SU-DHL-6 (cell line): ENCODE measurements around the gene DRC7.
A peak's percentile ranks its signal among the peaks of the same experiment; 100 is the strongest.

ENCODE experiments used
- H2AFZ ChIP-seq: fragments of 200-600 bp; sonication (generic); 2 replicates; pipeline ENCODE4 v1.6.1; 2014; ENCODE audit warnings: low read depth, mild to moderate bottlenecking, moderate library complexity, mixed read lengths, antibody characterized with exemption, low read length; ENCODE audit not compliant: severe bottlenecking
- H3F3A ChIP-seq: fragments of 200-600 bp; shearing (Covaris generic); 2 replicates; pipeline ENCODE4 v1.6.0; 2016; ENCODE audit warnings: antibody characterized with exemption, mild to moderate bottlenecking; ENCODE audit not compliant: insufficient read depth
- H3K27ac ChIP-seq: fragments of 200-600 bp; sonication (generic); 2 replicates; pipeline ENCODE4 v1.5.1; 2016; ENCODE audit warnings: low read depth, mild to moderate bottlenecking, low read length, moderate library complexity, mixed read lengths
- H3K27me3 ChIP-seq: fragments of 200-600 bp; sonication (generic), shearing (Covaris generic); 2 replicates; pipeline ENCODE4 v1.6.0; 2014; ENCODE audit warnings: mild to moderate bottlenecking, low read length
- H3K36me3 ChIP-seq: fragments of 200-600 bp; sonication (generic); 2 replicates; pipeline ENCODE4 v1.6.1; 2014; ENCODE audit warnings: mild to moderate bottlenecking, low read length, mixed read lengths
- H3K4me2 ChIP-seq: fragments of 300-600, 200-600 bp; shearing (Covaris generic), sonication (generic); 2 replicates; pipeline ENCODE4 v1.6.0; 2014; ENCODE audit warnings: low read length, low read depth, mild to moderate bottlenecking; ENCODE audit not compliant: poor library complexity, severe bottlenecking
- H3K4me3 ChIP-seq: fragments of 200-600 bp; sonication (generic); 2 replicates; pipeline ENCODE4 v1.5.1; 2014; ENCODE audit warnings: antibody characterized with exemption, low read length, mild to moderate bottlenecking, mixed read lengths; ENCODE audit not compliant: insufficient read depth, poor library complexity, severe bottlenecking
- H3K79me2 ChIP-seq: fragments of 200-600 bp; sonication (generic); 2 replicates; pipeline ENCODE4 v1.6.1; 2014; ENCODE audit warnings: mild to moderate bottlenecking, low read length, moderate library complexity; ENCODE audit not compliant: insufficient read depth
- H3K9ac ChIP-seq: fragments of 200-600 bp; sonication (generic); 2 replicates; pipeline ENCODE4 v1.7.0; 2014; ENCODE audit warnings: mild to moderate bottlenecking, low read length
- H3K9me2 ChIP-seq: fragments of 200-600 bp; sonication (generic); replicated peaks from 2 replicates; pipeline ENCODE4 v1.6.1; 2014; ENCODE audit warnings: low read length; ENCODE audit not compliant: insufficient read depth
- H3K9me3 ChIP-seq: fragments of 200-600 bp; sonication (generic); 2 replicates; pipeline ENCODE4 v1.6.1; 2014; ENCODE audit warnings: low read length, mixed read lengths; ENCODE audit not compliant: insufficient read depth
- H4K20me1 ChIP-seq: fragments of 200-600 bp; sonication (generic); 2 replicates; pipeline ENCODE4 v1.6.1; 2014; ENCODE audit warnings: low read depth, mild to moderate bottlenecking, antibody characterized with exemption, low read length, moderate library complexity, mixed read lengths
- EZH2phosphoT487 ChIP-seq: fragments of 200-600 bp; sonication (generic), shearing (Covaris generic); conservative IDR thresholded peaks from 2 replicates; pipeline ENCODE4 v1.6.1; 2018; ENCODE audit warnings: mild to moderate bottlenecking, antibody characterized with exemption, low read length, moderate library complexity, mixed read lengths
- TF ChIP-seq, protein P1 (sequence below): fragments of 200-600 bp; sonication (generic); IDR thresholded peaks from one replicate; pipeline ENCODE4 v1.5.1; 2017; ENCODE audit warnings: antibody characterized with exemption, mild to moderate bottlenecking, low read length, moderate library complexity; ENCODE audit not compliant: insufficient read depth, poor library complexity, severe bottlenecking

DRC7 gene

DNA sequence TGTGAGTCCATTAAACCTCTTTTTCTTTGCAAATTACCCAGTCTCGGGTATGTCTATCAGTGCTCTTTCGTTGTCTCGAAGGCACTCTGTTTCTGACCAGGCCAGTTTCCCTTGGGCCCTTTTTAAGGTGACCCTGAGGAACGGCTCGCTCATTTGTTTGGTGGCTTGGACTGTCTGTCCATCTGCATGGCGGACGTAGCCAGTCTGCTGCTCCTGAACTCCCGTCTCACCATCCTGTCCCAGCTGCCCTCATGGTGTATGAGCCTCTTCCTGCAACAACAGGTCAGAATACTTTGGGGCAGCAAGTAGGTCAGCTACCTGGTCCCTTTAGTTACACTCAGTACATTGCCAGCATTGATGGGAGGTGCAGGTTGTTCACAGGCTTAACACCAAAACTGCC lies 19.0 kb downstream of the DRC7 start:
- H3K9ac ChIP-seq: no peak overlapping the region
- H3K9me3 ChIP-seq: no peaks in the 10 kb centered on the region
- no peaks in the 10 kb centered on the region for H3K36me3 ChIP-seq
- H4K20me1 ChIP-seq: no peaks in the 10 kb centered on the region
- no peaks in the 10 kb centered on the region for H3F3A ChIP-seq
- H3K4me2 ChIP-seq: no peak overlapping the region
- H3K27ac ChIP-seq: no peak overlapping the region
- H3K79me2 ChIP-seq: no peaks in the 10 kb centered on the region
- H3K4me3 ChIP-seq: no peak overlapping the region
- no peak overlapping the region for H2AFZ ChIP-seq
- no peaks in the 10 kb centered on the region for H3K27me3 ChIP-seq
- TF ChIP-seq, protein P1, sequence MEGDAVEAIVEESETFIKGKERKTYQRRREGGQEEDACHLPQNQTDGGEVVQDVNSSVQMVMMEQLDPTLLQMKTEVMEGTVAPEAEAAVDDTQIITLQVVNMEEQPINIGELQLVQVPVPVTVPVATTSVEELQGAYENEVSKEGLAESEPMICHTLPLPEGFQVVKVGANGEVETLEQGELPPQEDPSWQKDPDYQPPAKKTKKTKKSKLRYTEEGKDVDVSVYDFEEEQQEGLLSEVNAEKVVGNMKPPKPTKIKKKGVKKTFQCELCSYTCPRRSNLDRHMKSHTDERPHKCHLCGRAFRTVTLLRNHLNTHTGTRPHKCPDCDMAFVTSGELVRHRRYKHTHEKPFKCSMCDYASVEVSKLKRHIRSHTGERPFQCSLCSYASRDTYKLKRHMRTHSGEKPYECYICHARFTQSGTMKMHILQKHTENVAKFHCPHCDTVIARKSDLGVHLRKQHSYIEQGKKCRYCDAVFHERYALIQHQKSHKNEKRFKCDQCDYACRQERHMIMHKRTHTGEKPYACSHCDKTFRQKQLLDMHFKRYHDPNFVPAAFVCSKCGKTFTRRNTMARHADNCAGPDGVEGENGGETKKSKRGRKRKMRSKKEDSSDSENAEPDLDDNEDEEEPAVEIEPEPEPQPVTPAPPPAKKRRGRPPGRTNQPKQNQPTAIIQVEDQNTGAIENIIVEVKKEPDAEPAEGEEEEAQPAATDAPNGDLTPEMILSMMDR: no peak
- no peak for TF ChIP-seq EZH2phosphoT487
- no peaks in the 10 kb centered on the region for H3K9me2 ChIP-seq

DNA sequence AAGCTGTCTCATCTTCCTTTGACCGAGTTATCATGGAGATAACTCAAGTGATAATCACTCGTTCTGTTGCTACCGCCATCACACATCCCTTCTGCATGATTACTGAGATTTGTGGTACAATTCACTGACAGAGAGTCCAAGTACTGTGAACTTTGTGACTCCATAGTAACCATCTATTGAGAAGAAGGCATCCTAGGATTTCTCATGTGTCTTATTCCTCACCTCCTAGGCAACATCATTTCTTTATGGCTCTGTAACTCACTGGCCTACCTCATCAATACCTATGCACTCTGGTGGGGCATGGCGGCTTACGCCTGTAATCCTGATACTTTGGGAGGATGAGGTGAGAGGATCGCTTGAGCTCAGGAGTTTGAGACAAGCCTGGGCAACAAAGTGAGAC lies 19.4 kb downstream of the DRC7 start:
- no peak overlapping the region for H2AFZ ChIP-seq
- TF ChIP-seq, protein P1: no peak
- no peak for TF ChIP-seq EZH2phosphoT487
- no peaks in the 10 kb centered on the region for H3K36me3 ChIP-seq
- H3K27me3 ChIP-seq: no peaks in the 10 kb centered on the region
- H3F3A ChIP-seq: no peaks in the 10 kb centered on the region
- no peaks in the 10 kb centered on the region for H3K79me2 ChIP-seq
- H3K4me2 ChIP-seq: no peak overlapping the region
- H3K9me2 ChIP-seq: no peaks in the 10 kb centered on the region
- H3K9ac ChIP-seq: no peak overlapping the region
- H3K4me3 ChIP-seq: no peak overlapping the region
- no peaks in the 10 kb centered on the region for H4K20me1 ChIP-seq
- H3K27ac ChIP-seq: no peak overlapping the region
- H3K9me3 ChIP-seq: no peaks in the 10 kb centered on the region

DNA sequence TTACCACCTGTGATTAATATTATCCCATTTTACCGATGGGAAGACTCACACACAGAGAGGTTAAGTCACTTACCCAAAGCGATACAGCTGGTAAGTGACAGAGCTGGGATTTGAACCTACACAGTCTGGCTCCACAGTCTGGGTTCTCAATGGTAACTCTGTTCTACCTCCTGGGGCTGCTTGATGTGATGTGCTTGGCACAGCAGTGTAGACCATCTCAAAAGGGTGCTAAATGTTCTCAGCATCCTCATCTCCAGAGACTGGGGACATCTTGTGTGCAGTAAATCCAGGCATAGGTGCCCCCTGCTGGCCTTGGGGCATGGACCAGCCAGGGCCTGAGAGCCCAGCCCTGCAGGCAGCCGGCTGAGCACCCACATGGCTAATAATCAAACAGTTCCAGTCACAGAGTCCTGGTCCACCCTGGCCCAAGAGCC lies 25.6 kb downstream of the DRC7 start:
- no peaks in the 10 kb centered on the region for H3K9me2 ChIP-seq
- H3K9me3 ChIP-seq: no peaks in the 10 kb centered on the region
- TF ChIP-seq, protein P1: peak; percentile 39
- TF ChIP-seq EZH2phosphoT487: no peak
- H3K27ac ChIP-seq: no peak overlapping the region
- no peaks in the 10 kb centered on the region for H3K27me3 ChIP-seq
- H3K79me2 ChIP-seq: no peaks in the 10 kb centered on the region
- H3K36me3 ChIP-seq: no peaks in the 10 kb centered on the region
- H4K20me1 ChIP-seq: no peaks in the 10 kb centered on the region
- no peaks in the 10 kb centered on the region for H3F3A ChIP-seq
- no peak overlapping the region for H3K4me3 ChIP-seq
- H3K4me2 ChIP-seq: no peak overlapping the region
- no peak overlapping the region for H2AFZ ChIP-seq
- H3K9ac ChIP-seq: no peak overlapping the region
